Mammary epithelial cell (primary cell): ENCODE measurements around the gene DISP2.

ENCODE experiments used
- EZH2 ChIP-seq: IDR thresholded peaks from 2 replicates; pipeline ENCODE4 v1.6.1; 2012; ENCODE audit warnings: low read length, inconsistent platforms, borderline replicate concordance
- TF ChIP-seq, protein P1 (sequence below), 2 donors: IDR thresholded peaks in 1 of 2; conservative IDR thresholded peaks in 1 of 2; 2 replicates each; pipeline ENCODE4 v1.5.1; 2011 to 2012; ENCODE audit warnings: inconsistent platforms in 2 of 2, low read length in 2 of 2, mild to moderate bottlenecking in 2 of 2, control low read depth in 1 of 2, low read depth in 1 of 2; ENCODE audit not compliant: insufficient read depth in 1 of 2; ENCODE audit errors: extremely low read depth in 1 of 2

GRCh38 chr15:40380636-40381035 is 22.6 kb downstream of the DISP2 start:
- TF ChIP-seq, protein P1, sequence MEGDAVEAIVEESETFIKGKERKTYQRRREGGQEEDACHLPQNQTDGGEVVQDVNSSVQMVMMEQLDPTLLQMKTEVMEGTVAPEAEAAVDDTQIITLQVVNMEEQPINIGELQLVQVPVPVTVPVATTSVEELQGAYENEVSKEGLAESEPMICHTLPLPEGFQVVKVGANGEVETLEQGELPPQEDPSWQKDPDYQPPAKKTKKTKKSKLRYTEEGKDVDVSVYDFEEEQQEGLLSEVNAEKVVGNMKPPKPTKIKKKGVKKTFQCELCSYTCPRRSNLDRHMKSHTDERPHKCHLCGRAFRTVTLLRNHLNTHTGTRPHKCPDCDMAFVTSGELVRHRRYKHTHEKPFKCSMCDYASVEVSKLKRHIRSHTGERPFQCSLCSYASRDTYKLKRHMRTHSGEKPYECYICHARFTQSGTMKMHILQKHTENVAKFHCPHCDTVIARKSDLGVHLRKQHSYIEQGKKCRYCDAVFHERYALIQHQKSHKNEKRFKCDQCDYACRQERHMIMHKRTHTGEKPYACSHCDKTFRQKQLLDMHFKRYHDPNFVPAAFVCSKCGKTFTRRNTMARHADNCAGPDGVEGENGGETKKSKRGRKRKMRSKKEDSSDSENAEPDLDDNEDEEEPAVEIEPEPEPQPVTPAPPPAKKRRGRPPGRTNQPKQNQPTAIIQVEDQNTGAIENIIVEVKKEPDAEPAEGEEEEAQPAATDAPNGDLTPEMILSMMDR (conservative IDR thresholded peaks at IDR 0.05 in 1 of 2, IDR thresholded peaks at IDR 0.05 in 1 of 2; ENCODE audit: extremely low read depth in 1 of 2, insufficient read depth in 1 of 2, low read depth in 1 of 2, low read length in 2 of 2): no peak
- no peak for TF ChIP-seq EZH2
